GM12878 (cell line): ENCODE measurements around the gene ZNF396. TPM values are rescaled to one million over a fixed set of nuclear protein-coding genes. Genes with fewer than 3 reads are reported as not detected.

Experiments used
- BMI1 ChIP-seq: fragments of 450-650 bp; IDR thresholded peaks from 2 replicates; pipeline ENCODE4 v1.6.1; 2016; ENCODE audit warnings: mild to moderate bottlenecking, moderate library complexity, borderline replicate concordance
- CBFB ChIP-seq: IDR thresholded peaks from 2 replicates; pipeline ENCODE4 v1.6.1; 2016; ENCODE audit warnings: antibody characterized with exemption, low read depth
- CEBPB ChIP-seq, 2 experiments: fragments of 150-350 bp in 1 of 2; IDR thresholded peaks; 2 replicates each; pipeline ENCODE4 v1.6.1; 2012 to 2014; ENCODE audit warnings: low read depth in 2 of 2, low read length in 2 of 2, borderline replicate concordance in 1 of 2, inconsistent platforms in 1 of 2
- GABPA ChIP-seq: IDR thresholded peaks from 2 replicates; pipeline ENCODE4 v1.6.1; 2014; ENCODE audit warnings: antibody characterized with exemption, low read depth, mild to moderate bottlenecking, inconsistent platforms
- GATAD2B ChIP-seq: fragments of 450-650 bp; conservative IDR thresholded peaks from 2 replicates; pipeline ENCODE4 v1.6.1; 2017; ENCODE audit warnings: low read depth, mild to moderate bottlenecking, moderate library complexity
- HCFC1 ChIP-seq: fragments of 150-350 bp; IDR thresholded peaks from 2 replicates; pipeline ENCODE4 v1.6.1; 2014; ENCODE audit warnings: low read length
- HDGF ChIP-seq: fragments of 450-650 bp; IDR thresholded peaks from 2 replicates; pipeline ENCODE4 v1.6.1; 2016; ENCODE audit warnings: antibody characterized with exemption
- IKZF1 ChIP-seq: fragments of 450-650 bp; conservative IDR thresholded peaks from 2 replicates; pipeline ENCODE4 v1.6.1; 2017; ENCODE audit warnings: antibody characterized with exemption, mild to moderate bottlenecking
- LARP7 ChIP-seq: fragments of 450-650 bp; IDR thresholded peaks from 2 replicates; pipeline ENCODE4 v1.6.1; 2017; ENCODE audit warnings: mild to moderate bottlenecking
- NFXL1 ChIP-seq: fragments of 450-650 bp; IDR thresholded peaks from 2 replicates; pipeline ENCODE4 v1.6.1; 2017; ENCODE audit warnings: antibody characterized with exemption, mild to moderate bottlenecking, borderline replicate concordance
- NR2F1 ChIP-seq: fragments of 450-650 bp; conservative IDR thresholded peaks from 2 replicates; pipeline ENCODE4 v1.6.1; 2017; ENCODE audit warnings: mild to moderate bottlenecking
- POLR2A ChIP-seq: IDR thresholded peaks from 2 replicates; pipeline ENCODE4 v1.6.1; 2011; ENCODE audit warnings: low read depth, mild to moderate bottlenecking, low read length
- RUNX3 ChIP-seq: IDR thresholded peaks from 2 replicates; pipeline ENCODE4 v1.6.1; 2012; ENCODE audit warnings: low read length, inconsistent platforms
- SPI1 ChIP-seq: IDR thresholded peaks from 2 replicates; pipeline ENCODE4 v1.6.1; 2011; ENCODE audit warnings: low read depth, mild to moderate bottlenecking, low read length, moderate library complexity, borderline replicate concordance; ENCODE audit not compliant: insufficient read depth
- TCF3 ChIP-seq: IDR thresholded peaks from 2 replicates; pipeline ENCODE4 v1.6.1; 2012; ENCODE audit warnings: low read depth, mild to moderate bottlenecking, low read length, borderline replicate concordance; ENCODE audit not compliant: insufficient read depth
- ZNF207 ChIP-seq: fragments of 450-650 bp; IDR thresholded peaks from 2 replicates; pipeline ENCODE4 v1.6.1; 2014; ENCODE audit warnings: antibody characterized with exemption, mild to moderate bottlenecking, borderline replicate concordance
- polyA plus RNA-seq, 11 experiments: library from polyadenylated mRNA; depleted of rRNA in 4 of 11; unstranded in 6 of 11; stranded (reverse) in 5 of 11; fragments of >200 nt; fragmentation: Nextera tagmentation in 4 of 11; fragmentation: Illumina TruSeq in 1 of 11; extraction: Ambion mirVana in 4 of 11; extraction: Trizol in 1 of 11; gene quantifications; 1 replicate in 1 of 11; 2 replicates in 10 of 11; pipeline versions ENCODE4 v1.2.1 to v1.2.3, GENCODE V29; 2011 to 2016; ENCODE audit warnings: inconsistent platforms in 2 of 11, missing spikeins in 2 of 11, low read depth in 1 of 11
- total RNA-seq, 4 experiments: library from RNA; depleted of rRNA in 3 of 4; stranded (reverse); fragments of >200 nt in 3 of 4; fragmentation: Illumina TruSeq in 1 of 4; extraction: Trizol in 1 of 4; gene quantifications; 2 replicates each; pipeline versions ENCODE4 v1.2.1 to v1.2.3, GENCODE V29; 2013 to 2021
- TF ChIP-seq, protein P1 (sequence below): fragments of 150-350 bp; IDR thresholded peaks from 2 replicates; pipeline ENCODE4 v1.6.1; 2016; ENCODE audit warnings: low read depth, low read length
- TF ChIP-seq, protein P2 (sequence below): fragments of 450-650 bp; IDR thresholded peaks from 2 replicates; pipeline ENCODE4 v1.6.1; 2016; ENCODE audit warnings: mild to moderate bottlenecking, moderate library complexity, borderline replicate concordance
- TF ChIP-seq, protein P3 (sequence below): fragments of 450-650 bp; formaldehyde crosslinking; IDR thresholded peaks from 2 replicates; pipeline ENCODE4 v1.5.0; 2022; ENCODE audit warnings: mild to moderate bottlenecking, missing genetic modification characterization

The ZNF396 gene
- total and polyA plus RNA-seq, 10 of the 15 experiments (the other 5 are each of a cell fraction or from before 2014, with no cell fraction given), result 0.14 to 0.79 (median 0.47) TPM

DNA sequence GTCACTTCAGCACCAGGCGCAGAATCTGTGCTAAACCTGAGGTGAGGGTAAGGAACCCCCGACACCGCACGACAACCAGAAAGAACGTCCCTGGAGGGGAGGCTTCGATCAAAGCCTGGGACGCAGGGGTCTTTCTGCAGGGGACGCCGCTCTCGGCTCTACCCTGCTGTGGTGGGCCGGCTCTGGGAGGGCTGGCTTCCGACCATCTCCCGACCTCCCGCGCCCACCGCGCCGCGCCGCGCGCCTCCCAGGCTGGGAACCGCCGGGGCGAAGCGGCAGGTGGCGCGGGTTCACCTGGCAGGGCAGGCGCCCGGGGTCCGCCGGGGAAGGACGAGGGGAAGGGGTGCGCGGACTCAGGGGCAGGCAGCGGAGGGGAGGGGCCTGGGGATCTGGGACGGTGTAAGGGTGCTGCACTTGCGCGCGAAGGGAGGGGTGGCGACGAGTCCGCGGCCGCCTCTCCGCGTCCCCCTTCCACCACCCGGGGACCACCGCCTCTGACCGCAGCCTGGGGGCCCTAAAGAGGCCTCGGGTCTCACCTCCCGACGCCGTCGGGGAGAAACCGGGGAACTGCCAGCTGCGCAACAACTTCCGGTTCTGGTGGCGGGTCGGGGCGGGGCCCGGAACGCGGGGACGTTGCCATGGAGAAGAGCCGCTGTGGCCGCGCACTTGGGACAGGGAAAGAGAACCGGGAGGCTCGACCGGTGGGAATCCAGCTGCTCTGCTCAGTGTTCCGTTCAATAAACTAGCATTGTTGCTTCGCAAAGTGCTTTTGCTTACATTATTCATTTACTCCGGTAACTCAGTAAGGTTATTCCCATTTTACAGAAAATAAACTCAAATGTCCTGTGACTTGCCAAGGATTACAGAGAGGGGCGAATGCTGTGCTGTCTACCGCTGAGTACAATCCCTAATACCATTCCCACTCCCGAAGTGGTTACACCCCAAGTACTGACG is at the start of gene ZNF396 (continued):
- TF ChIP-seq, protein P1, sequence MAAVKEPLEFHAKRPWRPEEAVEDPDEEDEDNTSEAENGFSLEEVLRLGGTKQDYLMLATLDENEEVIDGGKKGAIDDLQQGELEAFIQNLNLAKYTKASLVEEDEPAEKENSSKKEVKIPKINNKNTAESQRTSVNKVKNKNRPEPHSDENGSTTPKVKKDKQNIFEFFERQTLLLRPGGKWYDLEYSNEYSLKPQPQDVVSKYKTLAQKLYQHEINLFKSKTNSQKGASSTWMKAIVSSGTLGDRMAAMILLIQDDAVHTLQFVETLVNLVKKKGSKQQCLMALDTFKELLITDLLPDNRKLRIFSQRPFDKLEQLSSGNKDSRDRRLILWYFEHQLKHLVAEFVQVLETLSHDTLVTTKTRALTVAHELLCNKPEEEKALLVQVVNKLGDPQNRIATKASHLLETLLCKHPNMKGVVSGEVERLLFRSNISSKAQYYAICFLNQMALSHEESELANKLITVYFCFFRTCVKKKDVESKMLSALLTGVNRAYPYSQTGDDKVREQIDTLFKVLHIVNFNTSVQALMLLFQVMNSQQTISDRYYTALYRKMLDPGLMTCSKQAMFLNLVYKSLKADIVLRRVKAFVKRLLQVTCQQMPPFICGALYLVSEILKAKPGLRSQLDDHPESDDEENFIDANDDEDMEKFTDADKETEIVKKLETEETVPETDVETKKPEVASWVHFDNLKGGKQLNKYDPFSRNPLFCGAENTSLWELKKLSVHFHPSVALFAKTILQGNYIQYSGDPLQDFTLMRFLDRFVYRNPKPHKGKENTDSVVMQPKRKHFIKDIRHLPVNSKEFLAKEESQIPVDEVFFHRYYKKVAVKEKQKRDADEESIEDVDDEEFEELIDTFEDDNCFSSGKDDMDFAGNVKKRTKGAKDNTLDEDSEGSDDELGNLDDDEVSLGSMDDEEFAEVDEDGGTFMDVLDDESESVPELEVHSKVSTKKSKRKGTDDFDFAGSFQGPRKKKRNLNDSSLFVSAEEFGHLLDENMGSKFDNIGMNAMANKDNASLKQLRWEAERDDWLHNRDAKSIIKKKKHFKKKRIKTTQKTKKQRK, result no peak
- TF ChIP-seq, protein P2, sequence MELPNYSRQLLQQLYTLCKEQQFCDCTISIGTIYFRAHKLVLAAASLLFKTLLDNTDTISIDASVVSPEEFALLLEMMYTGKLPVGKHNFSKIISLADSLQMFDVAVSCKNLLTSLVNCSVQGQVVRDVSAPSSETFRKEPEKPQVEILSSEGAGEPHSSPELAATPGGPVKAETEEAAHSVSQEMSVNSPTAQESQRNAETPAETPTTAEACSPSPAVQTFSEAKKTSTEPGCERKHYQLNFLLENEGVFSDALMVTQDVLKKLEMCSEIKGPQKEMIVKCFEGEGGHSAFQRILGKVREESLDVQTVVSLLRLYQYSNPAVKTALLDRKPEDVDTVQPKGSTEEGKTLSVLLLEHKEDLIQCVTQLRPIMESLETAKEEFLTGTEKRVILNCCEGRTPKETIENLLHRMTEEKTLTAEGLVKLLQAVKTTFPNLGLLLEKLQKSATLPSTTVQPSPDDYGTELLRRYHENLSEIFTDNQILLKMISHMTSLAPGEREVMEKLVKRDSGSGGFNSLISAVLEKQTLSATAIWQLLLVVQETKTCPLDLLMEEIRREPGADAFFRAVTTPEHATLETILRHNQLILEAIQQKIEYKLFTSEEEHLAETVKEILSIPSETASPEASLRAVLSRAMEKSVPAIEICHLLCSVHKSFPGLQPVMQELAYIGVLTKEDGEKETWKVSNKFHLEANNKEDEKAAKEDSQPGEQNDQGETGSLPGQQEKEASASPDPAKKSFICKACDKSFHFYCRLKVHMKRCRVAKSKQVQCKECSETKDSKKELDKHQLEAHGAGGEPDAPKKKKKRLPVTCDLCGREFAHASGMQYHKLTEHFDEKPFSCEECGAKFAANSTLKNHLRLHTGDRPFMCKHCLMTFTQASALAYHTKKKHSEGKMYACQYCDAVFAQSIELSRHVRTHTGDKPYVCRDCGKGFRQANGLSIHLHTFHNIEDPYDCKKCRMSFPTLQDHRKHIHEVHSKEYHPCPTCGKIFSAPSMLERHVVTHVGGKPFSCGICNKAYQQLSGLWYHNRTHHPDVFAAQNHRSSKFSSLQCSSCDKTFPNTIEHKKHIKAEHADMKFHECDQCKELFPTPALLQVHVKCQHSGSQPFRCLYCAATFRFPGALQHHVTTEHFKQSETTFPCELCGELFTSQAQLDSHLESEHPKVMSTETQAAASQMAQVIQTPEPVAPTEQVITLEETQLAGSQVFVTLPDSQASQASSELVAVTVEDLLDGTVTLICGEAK, result peak; percentile 82
- TF ChIP-seq SPI1 (no peak; the same call in 1 of the 2 replicates), TCF3 (peak; percentile 67; the same call in 1 of the 2 replicates), ZNF207 (no peak), CEBPB (IDR thresholded peaks at IDR 0.05; ENCODE audit: borderline replicate concordance in 1 of 2, low read depth in 2 of 2, low read length in 2 of 2) (no peak), CBFB (no peak), HDGF (no peak), NFXL1 (no peak), RUNX3 (peak; percentile 35), POLR2A (peak; percentile 57), NR2F1 (no peak), IKZF1 (peak; percentile 92), LARP7 (0 out of 2 replicates have a peak, but pooled peaks have one; percentile 12), HCFC1 (0 out of 2 replicates have a peak, but pooled peaks have one; percentile 19), BMI1 (peak; percentile 77), GATAD2B (peak; percentile 48; the same call in 1 of the 2 replicates), GABPA (peak; percentile 75)
- TF ChIP-seq, protein P3, sequence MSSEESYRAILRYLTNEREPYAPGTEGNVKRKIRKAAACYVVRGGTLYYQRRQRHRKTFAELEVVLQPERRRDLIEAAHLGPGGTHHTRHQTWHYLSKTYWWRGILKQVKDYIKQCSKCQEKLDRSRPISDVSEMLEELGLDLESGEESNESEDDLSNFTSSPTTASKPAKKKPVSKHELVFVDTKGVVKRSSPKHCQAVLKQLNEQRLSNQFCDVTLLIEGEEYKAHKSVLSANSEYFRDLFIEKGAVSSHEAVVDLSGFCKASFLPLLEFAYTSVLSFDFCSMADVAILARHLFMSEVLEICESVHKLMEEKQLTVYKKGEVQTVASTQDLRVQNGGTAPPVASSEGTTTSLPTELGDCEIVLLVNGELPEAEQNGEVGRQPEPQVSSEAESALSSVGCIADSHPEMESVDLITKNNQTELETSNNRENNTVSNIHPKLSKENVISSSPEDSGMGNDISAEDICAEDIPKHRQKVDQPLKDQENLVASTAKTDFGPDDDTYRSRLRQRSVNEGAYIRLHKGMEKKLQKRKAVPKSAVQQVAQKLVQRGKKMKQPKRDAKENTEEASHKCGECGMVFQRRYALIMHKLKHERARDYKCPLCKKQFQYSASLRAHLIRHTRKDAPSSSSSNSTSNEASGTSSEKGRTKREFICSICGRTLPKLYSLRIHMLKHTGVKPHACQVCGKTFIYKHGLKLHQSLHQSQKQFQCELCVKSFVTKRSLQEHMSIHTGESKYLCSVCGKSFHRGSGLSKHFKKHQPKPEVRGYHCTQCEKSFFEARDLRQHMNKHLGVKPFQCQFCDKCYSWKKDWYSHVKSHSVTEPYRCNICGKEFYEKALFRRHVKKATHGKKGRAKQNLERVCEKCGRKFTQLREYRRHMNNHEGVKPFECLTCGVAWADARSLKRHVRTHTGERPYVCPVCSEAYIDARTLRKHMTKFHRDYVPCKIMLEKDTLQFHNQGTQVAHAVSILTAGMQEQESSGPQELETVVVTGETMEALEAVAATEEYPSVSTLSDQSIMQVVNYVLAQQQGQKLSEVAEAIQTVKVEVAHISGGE (CRISPR knock-in tag), result peak; percentile 38; the same call in 1 of the 2 replicates
